ENCODE data around the gene AOPEP.

Gene AOPEP

DNA sequence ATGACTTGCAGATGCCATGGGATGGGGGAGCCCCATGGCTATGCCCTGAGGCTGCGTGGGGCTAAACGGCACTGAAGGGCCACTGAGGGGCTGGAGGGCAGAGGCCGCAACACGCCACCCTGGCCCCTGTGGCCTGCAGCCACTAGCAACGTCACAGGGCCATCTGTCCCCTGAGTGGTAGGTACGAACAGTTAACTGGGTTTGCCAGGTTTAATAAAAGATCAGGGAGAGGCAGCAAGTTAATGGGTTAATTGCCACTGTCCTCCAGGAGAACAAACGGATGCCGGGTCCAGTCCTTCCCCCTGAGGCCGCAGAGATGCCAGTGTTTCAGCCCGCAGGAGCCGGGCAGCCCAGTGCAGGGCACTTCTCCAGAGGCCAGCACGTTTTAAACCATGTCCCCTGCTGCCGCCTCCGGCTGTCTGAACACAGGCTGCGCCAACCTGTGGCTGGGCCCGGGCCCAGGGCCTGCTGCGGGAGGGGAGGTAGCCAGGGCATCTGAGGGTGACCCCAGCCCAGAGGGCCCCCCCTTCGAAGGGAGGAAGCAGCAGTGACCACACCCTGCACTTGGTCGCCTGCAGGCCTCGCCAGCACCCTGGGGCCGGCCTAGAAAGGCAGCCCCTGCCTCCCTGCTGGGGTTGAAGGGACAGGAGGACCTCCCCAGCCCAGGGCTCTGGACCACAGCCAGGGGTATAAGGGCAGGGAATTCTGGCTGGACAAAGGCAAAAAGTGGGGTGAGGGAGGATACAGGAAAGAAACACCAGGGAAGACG, 363.7 kb downstream of the AOPEP start:
- no peak for DNase-seq

GRCh38 chr9:95090871-95091577, 364.5 kb downstream of the AOPEP start:
- DNase-seq: no peak

DNA sequence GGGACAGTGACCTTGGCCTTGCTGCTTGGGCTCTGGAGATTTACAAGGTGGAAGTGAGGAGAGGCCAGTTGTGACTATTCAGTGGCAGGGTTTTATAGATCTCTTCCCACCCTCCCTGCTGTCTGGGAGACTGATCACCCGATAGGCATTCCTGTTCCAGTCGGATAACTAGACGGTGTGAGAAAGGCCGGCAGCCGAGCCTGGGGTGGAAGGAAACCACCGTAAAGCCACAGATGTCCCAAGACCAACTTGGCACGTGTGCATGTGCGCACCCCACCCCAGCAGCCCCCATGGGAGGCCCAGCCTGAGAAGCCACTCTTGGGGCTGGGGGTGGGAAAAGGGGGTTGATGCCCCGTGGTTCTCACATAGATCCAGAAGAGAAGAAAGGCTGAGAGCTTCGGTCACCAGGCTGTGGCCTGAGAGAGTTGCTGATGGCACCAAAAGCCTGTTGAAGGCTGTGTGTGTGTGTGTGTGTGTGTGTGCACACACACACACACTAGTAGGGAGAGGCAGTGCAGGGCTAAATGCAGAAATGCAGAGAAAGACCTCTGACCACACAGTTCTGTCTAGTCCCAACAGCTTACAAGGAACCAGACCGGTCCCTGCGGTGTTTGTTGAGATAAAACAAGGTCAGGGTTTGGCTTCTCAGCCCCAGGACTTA, 365.2 kb downstream of the AOPEP start:
- DNase-seq: no peak

DNA sequence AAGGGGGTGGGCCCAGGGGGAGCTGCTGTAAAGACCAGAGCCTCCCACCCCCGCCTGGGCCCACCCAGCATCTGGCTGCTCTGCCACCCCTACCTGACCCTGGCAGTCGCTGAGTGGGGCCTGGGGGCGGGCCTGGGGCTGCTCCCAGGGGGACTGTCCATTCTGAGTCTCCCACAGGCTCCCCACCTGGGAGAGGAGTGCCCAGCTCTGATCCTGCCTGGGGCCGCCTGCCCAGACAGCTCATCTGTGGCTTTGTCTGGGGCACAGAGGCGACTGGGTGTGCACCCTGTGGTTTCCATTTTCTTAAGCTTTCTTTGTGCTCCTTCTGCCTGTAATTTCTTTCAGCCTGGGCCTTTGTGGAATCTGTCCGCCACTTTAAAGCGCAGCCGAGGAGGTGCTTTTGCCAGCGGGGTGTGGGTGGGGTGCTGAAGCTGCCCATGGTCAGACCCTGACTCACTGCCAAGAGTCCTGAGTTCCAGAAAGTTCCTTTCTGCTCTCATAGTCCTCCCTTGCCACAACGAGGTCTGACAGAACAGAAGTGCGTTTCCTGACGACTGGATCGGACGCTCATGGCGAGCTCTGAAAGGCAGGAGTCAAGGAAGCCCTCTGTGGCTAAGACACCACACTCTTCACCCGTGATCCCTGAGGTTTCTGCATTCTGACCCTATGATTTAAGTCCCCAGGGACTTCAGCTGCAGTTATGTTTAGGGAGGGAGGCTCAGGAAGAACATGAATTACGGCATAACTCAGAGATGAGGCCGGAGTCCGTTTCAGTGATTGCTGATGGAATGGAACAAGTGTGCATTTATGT, 366.0 kb downstream of the AOPEP start:
- DNase-seq: no peak

DNA sequence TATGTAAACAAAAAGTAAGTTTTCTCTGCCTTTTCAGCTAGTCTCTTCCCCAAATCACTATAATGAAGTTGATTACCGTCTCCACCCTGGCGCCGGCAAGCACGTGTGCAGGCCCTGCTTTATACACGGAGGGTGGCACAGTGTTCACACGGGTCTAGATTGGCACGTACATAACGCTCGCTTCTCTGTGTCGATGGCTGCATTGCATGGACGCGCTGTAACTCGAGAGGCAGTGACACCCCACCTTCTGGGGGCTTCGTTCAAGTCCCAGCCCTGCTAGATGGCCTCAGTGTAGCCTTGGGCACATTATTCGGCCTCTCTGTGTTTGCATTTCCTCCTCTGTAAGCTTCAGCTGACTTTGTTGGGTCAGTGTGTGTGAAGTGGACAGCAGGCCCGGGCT, 367.1 kb downstream of the AOPEP start:
- no peak for DNase-seq

GRCh38 chr9:95094002-95094401, 367.5 kb downstream of the AOPEP start:
- DNase-seq: no peak

- DNase-seq: no peak
Measured at GRCh38 chr9:95095641-95096355, 369.3 kb downstream of the AOPEP start.

DNA sequence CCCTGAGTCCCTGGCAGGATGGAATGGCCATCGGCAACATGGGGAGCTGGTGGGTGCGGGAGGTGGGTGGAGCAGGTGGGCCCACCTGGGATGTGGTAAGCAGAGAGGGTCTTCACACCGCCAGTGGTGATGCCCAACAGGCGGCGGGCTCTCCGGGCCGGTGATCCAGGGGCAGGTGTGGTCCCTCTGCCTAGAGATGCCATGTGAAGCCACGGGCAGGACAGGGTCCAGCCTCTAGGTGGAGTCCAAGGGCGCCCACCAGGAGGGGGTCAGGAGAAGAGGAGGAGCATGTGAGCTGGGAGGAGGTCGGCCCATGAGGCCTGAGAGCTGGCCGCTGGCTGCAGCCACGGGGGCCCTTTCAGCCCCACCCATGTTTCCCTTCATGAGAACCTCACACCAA, 369.9 kb downstream of the AOPEP start:
- DNase-seq: no peak

DNA sequence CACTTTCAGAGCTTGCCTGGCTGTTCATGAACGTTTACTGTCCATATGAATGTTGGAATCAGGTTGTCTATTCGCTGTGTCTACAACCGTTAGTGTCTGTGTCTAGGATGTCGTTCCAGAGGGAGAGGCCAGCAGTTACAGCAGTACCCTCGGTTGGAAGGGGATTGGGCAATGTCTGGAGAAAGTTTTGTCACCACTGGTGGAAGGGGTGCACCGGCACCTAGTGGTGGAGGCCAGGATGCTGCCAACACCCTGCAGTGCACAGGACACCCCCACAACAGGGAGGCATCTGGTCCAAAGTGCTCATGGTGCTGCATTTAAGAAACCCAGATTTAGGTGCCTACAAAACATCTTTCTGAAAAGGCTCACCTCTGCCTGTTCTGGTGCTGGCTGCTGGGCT, 370.3 kb downstream of the AOPEP start:
- DNase-seq: no peak

DNA sequence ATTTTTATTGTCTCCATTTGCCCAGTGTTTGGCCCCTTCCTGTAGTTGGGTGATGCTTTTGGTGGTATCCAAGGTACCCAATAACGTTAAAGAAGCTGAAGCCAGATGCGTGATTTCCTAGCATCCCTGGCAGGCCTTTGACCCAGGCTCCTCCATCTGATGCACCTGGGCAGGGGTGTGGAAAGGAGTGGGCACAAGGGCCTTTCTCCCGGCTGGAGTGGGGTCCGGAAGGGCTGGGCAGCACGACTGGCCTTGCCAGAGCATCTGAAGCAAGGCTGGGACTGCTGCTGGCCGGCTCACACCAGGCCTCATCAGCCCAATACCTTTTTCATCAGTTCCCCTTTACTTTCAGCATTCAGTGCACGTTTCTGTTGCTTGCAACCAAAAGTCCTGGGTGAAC, 370.8 kb downstream of the AOPEP start:
- no peak for DNase-seq

DNA sequence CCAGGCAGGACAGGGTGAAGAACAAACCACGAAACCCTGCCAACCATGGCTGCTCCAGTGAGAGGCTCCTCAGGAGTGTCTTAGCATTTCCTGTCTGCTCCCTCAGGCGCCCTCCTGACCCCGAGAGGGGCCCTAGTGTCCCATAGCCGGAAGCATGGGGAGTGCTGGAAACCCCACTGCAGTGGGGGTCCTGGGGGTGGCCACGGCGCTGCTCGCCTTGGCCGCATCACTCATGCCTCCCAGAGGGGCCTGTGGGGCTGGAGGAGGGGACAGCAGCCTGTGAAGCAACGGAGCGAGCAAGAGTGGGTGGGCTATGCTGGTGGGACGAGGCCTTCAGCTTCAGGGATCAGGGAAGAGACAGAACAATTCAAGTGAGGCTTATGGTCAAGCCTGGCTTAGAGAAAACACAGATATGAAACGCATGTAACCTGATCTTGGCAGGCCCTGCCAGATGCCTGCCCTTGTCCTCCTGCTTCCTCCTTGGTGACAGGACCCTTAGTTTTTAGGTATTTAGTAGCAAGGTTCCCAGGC, 372.0 kb downstream of the AOPEP start:
- no peak for DNase-seq

DNA sequence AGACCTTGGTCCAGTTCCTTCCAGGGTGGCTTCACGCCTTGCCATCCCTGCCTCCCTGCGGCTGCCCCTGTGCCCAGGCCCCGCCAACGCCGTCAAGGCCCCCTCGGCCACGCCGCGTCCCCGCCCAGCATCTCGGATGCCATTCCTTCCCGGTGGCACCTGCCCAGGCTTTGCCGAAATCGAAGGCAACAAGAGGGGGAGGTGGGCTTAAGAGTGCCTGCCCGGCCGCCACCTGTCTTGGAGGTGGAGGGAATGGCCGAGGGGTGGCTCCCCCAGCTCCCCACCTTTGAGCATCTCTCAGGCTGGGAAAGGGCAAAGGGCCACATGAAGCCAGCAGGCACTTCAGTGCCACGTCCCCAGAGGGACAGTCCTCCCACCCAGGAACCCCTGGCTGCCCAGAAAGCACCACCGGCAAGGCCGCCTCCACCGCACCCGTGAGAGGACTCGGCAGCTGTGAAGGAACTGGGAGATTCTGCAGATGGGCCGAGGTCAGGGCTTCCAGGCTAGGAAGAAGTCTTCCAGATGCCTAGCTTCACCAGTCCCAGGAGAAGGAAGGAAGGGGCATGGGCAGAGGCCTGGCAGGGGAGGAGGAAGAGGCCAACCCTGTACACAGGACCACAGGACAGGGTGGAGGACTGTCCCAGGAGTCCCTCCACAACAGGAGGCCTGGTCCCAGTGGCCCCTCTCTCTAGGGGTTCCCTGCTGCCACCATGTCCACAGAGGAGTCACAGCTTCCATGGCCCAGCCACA, 373.0 kb downstream of the AOPEP start:
- DNase-seq: no peak

DNA sequence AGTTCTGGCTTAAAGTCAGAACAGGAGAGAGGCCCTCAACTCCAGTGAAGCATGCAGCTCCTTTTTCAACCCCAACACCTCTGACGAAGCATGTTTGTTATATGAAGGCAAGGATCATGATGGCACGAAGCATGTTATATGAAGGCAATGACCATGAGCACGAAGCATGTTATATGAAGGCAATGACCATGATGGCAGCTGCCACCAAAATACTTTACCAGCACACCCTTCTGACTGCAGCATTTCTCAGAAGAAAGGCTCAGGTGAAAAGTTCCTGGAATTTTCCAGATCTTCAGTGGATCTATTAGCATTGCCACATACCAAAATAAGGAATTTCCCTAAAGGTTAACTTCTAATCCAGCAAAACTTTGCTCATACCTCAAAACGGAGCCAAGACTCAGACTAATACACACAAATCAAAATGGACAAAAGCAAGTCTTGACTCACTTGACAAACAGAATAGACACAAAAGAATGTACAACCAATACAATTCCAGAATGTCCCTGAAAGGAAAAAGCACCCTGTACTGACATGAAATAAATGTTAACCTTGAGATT, 373.6 kb downstream of the AOPEP start:
- DNase-seq: no peak

- DNase-seq: no peak
Measured at GRCh38 chr9:95101326-95101725, 374.8 kb downstream of the AOPEP start.

- DNase-seq: no peak
Measured at GRCh38 chr9:95102001-95102433, 375.5 kb downstream of the AOPEP start.

DNA sequence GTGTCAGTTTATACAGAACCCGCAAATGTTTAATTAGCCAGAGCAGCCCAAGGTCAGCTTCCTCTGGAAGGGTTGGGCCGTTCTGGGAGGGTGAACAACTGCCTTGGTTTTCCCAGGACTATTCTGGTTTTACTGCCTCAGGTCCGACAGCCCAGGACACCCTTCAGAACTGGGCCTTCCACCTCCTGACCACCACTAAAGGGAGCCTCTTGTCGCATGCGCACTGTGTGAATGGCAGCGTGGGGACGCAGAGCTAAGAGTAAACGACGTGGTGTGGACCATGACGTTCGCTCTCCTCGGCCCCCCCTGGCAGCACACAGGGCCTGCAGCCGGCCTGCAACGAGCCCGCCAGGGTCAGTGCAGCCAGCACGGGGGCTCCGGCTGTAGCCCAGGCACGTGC, 376.1 kb downstream of the AOPEP start:
- DNase-seq: no peak

DNA sequence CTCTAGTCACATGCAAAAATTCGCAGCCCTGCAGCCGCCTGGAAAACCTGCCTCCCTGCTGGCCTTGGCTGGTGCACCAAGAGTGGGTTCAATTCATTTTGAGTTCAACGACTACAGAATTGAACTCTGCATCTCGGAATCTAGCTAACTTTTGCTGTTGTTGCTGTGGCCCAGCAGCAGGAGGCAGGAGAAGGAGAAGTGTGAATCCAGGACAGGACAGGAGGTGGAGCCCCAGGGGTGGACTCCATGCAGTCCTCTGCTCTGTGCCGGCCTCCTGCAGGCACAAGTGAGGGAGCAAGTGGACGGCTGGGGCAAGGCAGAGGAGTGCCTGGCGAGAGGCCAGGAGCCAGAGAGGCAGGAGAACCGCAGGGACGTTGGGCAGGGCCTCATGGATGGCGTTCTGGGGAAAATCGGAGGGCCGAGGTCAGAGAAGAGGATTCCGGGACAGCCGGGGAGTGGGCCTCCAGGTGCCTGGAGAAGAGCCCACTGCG, 376.8 kb downstream of the AOPEP start:
- DNase-seq: no peak

GRCh38 chr9:95103871-95104580, 377.5 kb downstream of the AOPEP start:
- no peak for DNase-seq

- no peak for DNase-seq
Measured at GRCh38 chr9:95104581-95104960, 378.1 kb downstream of the AOPEP start.

GRCh38 chr9:95104980-95105379, 378.5 kb downstream of the AOPEP start:
- no peak for DNase-seq
